ENCODE results near the gene SLC35G3.

DNA sequence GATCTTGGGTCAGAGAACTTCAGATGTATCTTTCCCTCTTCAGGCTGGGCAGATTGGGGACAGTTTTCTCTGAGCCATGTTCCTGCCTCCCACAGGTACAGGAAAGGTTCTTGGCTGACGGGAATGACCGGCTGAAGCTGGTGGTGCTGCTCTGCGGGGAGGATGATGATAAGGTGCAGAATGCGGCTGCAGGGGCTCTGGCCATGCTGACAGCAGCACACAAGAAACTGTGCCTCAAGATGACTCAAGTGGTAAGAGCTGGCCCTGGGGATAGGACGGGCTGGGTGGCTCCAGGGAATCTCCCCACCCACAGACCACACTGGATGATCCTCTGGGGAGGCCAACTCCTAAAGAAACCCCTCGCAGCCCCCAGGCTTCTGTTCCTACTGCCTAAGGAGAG, 10.9 kb downstream of the SLC35G3 start:
- no peak for TF ChIP-seq CTCF (IDR thresholded peaks at IDR 0.05; ENCODE audit: poor library complexity)
- TF ChIP-seq EZH2 (IDR thresholded peaks at IDR 0.05; ENCODE audit: borderline replicate concordance) = no peak
- TF ChIP-seq EZH2phosphoT487 (IDR thresholded peaks at IDR 0.05; ENCODE audit: low read depth, severe bottlenecking, unreplicated experiment) = no peak

Measured in hepatocyte (in vitro differentiated cells).